Gastrocnemius medialis (tissue), 4 donors: Measurements from ENCODE around the gene CAPN5.

Experiments used
- CTCF ChIP-seq, 5 experiments: fragments of 450-650 bp in 3 of 5; fragments of 200-600 bp in 2 of 5; sonication (generic) in 2 of 5; IDR thresholded peaks in 4 of 5; conservative IDR thresholded peaks in 1 of 5; 1 replicate in 4 of 5; 2 replicates in 1 of 5; pipeline ENCODE4 v1.5.1; 2016 to 2019; ENCODE audit warnings: antibody characterized with exemption in 5 of 5, mild to moderate bottlenecking in 3 of 5, moderate library complexity in 3 of 5
- POLR2A ChIP-seq, 2 donors: fragments of 450-650 bp; IDR thresholded peaks; one replicate each; pipeline ENCODE4 v1.6.1; 2017; ENCODE audit warnings: antibody characterized with exemption in 2 of 2, mild to moderate bottlenecking in 2 of 2, moderate library complexity in 2 of 2

- TF ChIP-seq CTCF (IDR thresholded peaks at IDR 0.05 in 4 of 5, conservative IDR thresholded peaks at IDR 0.05 in 1 of 5) (no peak), POLR2A (IDR thresholded peaks at IDR 0.05) (no peak)
Observed at GRCh38 chr11:77172666-77172982, 105.9 kb downstream of the CAPN5 start.
